GM18498 (cell line): ENCODE results near the gene IL1RAP.
"Not testable (repeated sequence)": the region's sequence is repeated elsewhere in the genome, so short reads cannot be mapped to it uniquely, and the experiment has no call there.

Experiments
- ATAC-seq: cut with Tn5 transposase; IDR thresholded peaks from one replicate; pipeline ENCODE4 v1.9.1; 2021; ENCODE audit warnings: mild to moderate bottlenecking, moderate library complexity; ENCODE audit not compliant: unreplicated experiment

Gene IL1RAP, protein sequence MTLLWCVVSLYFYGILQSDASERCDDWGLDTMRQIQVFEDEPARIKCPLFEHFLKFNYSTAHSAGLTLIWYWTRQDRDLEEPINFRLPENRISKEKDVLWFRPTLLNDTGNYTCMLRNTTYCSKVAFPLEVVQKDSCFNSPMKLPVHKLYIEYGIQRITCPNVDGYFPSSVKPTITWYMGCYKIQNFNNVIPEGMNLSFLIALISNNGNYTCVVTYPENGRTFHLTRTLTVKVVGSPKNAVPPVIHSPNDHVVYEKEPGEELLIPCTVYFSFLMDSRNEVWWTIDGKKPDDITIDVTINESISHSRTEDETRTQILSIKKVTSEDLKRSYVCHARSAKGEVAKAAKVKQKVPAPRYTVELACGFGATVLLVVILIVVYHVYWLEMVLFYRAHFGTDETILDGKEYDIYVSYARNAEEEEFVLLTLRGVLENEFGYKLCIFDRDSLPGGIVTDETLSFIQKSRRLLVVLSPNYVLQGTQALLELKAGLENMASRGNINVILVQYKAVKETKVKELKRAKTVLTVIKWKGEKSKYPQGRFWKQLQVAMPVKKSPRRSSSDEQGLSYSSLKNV

GRCh38 chr3:190513409-190514370 is at the start of gene IL1RAP:
IL1RAP (plus strand) TSS chr3:190514085; CDS start chr3:190564290, 50,205 bp downstream.
- peak; percentile 99 for ATAC-seq

DNA sequence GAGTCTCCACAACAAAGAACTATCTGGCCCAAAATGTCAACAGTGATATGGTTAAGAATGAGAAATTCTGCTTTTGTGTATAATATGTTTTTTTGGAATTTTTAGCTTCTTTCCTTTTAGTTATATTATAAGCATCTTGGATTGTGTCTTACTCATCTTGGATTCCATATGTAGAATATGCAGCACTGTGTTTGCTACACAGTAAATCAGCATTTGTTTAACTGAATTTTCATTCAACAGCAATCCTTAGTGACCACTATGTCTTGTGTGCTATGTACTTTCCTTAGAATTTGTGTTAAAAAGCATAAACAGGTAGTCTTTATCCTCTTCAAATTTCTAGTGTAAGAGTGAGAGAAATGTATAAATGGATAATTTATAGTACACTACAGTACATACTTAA is 46.0 kb upstream of the IL1RAP start:
- ATAC-seq: no peak

GRCh38 chr3:190473261-190473660 is 40.6 kb upstream of the IL1RAP start:
- not testable (repeated sequence) for ATAC-seq

GRCh38 chr3:190481779-190482178 is 32.1 kb upstream of the IL1RAP start:
- ATAC-seq: no peak

- ATAC-seq: no peak
Observed at GRCh38 chr3:190485830-190486532, 27.9 kb upstream of the IL1RAP start.

DNA sequence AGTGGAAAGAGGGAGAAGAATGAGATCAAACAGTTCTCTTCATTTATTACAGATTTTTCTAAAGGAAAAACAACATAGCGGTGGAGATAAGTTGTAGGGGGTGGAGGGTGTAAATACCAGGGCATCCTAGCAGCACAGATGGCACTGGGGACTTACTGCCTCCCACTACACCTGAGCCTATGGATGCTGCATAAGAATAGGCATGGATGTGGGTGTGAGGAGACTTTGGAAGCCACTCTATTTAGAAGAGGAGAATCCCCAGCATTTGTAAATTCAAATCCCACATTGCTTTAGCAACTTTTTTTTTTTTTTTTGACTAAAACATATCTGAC is 27.4 kb upstream of the IL1RAP start:
- no peak for ATAC-seq

DNA sequence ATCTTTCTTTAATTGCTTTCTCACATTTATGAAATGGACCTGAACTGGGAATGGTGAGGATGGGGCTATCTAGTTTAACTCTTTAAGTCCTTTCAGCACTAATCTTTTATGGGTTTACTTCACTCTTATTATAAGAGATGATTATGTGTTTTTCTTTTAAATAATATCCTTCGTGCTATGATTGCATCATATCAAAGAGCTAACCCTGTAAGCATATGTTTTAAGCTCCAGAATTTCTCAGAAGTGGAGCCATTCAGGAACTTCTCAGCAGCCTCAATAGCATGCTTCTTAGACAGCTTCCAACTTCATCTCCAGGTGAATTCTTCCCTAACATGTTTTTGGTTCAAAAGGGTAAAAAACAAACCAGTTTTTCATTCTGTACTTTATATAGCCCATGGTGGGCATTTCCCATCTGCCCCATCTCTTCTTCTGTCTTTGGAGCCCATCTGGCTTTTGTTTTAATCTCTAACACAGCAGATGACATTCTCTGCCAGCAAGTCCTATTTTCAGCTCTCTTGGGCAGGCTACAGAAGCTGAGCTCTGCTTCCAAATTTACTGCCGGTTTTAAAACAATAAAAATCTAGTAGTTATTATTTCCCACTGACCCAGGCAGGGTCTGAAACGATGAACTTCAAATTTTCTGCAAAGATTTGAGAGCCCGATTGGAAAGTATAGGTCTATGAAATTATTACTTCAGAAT is 26.8 kb upstream of the IL1RAP start:
- ATAC-seq: no peak

DNA sequence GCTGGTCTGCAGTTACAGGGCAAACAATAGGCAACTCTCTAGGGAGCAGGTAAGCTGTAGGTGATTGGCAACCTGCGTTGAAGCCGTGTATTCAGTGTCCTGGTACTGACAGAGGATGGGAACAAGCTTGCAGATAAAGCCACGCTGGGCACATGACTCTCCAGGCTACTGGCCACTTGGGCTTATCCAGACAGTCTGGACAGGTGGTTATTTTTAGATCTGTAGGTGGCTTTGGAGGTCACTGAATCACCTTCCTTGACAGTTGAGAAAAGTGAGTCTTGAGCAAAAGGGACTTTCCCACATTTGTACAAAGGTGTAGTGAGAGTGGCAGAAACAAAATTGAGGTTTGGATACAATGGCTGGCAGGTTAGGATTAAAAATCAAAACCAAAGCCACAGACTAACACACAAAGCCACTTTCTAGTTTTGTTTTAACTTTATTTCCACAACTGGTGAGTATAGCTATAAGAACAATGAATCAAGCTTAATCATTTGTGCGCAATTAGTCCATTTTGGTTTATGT is 22.3 kb upstream of the IL1RAP start:
- no peak for ATAC-seq

GRCh38 chr3:190492129-190492528 is 21.8 kb upstream of the IL1RAP start:
- no peak for ATAC-seq

GRCh38 chr3:190492966-190493365 is 20.9 kb upstream of the IL1RAP start:
- no peak for ATAC-seq

DNA sequence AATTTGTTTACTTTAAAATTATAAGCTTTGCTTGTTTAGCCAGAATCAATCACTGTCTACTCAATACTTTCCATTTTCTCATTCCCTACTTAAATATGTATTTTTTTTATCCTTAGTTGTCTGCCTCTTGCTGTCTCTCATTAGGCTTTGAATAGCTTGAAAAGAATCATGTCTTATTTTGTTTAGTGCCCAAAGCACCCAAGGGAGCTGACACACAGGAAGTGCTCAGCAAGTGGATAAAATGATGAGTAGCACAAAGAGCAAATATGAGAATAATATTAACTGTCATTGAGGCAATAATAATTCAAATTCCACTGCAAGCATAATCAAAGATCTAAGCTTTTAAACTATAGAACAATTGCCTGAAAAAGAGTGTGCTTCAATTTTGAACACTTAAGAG is 19.0 kb upstream of the IL1RAP start:
- ATAC-seq: no peak

DNA sequence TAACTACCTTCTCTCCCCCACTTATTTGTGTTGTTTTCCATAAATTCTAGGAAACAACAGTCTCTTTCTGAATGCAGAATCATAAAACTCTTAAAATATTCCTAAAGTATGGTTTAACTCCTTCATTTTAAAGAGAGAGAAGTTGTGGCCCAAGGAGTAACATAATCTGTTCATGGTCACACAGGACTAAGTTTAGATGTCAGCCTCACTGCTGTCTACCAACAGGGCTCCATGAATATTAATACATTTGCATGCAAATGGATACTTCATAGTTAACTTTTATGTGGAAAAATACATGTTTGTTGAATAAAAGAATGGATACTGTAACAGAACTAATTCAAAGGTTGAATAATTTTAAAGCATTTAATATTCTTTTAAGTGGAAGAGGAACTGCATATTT is 18.5 kb upstream of the IL1RAP start:
- no peak for ATAC-seq

DNA sequence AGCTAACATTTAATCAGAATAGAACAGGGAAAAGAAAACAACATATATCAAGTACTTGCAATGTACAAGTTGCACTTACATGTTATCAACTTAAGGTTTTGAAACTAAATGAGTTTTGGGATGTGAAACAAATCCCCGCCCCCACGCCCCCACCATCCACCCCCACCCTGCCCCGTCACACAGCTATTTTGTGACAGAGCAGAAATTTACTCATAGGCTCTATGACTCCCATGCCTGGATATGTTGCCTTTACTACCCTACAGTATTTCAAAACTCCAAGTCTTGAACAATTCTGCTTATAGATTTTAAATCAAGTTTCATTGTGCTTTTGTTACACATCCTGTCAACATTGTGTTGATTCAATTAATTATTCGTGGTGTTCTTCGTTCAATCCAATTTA is 18.1 kb upstream of the IL1RAP start:
- ATAC-seq: no peak

DNA sequence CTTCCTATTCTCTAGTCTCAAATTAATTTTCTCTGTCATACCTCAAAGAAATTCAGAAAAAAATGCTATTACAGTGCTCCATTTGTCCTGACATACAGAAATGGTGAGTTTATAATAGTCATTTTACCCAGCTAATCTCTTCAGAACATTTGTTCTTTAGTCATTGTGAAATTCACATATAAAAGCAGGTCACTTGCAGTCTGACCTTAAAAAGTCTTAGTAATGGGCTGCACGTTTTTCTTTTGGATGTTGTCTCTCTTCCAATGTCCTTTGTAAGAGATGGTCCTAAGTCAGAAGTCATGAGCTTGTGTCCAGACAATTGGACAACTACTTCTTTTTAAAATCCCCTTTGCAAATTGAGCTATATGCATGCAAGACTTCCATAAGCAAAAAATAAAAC is 17.0 kb upstream of the IL1RAP start:
- no peak for ATAC-seq

DNA sequence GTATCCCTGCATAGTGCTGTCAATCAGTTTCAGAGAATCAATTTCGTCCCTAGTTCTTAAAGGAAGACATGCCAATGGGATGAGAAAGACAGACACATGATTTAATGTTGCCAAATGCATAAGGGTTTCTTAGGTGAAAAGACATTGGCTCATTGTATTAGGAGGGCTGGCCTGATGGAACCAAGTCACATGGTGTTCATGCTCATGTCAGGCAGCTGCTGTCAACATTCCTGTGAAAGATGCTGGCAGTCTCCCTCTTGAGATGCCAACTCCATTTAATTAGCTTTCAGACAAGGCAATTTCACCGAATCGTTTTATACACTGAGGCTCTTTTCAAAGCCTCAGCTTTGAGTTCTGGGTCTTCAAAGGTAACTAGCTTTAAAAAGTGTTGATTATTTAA is 16.1 kb upstream of the IL1RAP start:
- ATAC-seq: no peak

GRCh38 chr3:190498293-190498692 is 15.6 kb upstream of the IL1RAP start:
- ATAC-seq: no peak

DNA sequence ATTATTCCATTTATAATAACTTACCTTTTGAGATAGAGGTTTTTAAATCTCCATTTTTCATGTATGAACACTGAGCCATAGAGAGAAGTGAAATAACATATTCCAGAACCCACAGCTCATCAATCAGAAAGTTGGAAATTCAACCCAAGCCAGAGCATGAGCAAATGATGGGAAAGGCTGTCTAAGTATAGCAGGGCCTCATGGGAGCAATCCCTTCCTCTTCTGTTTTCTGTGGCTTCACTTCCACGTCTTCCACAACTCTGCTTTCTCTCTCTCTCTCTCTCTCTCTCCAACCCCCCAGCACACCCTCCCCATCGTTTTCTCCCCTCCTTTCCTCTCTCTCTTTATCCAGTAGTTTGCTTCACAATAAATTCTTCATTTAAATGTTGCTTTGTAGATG is 14.8 kb upstream of the IL1RAP start:
- no peak for ATAC-seq

DNA sequence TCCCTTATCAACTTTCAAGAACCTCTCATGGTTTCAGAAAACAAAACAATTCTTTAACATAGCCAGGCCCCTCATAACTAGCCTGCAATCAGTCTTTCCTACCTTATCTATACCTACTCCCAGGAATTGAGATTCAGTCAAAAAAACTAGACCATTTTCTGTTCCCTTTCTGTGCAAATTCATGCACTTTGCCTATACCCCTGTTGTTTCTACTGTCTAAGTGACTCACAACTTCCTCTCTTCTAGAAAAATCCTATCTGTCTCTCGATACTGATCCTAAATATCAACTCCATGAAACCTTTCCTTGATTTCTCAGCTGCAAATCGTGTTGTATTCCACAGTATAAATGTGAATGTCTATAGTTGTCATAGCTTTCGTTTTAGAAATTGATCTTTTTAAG is 10.9 kb upstream of the IL1RAP start:
- ATAC-seq: no peak

- no peak for ATAC-seq
Observed at GRCh38 chr3:190504354-190505125, 9.3 kb upstream of the IL1RAP start.
